ENCODE results near the gene CCDC195. TPM values are rescaled to one million over a fixed set of nuclear protein-coding genes. Genes with fewer than 3 reads are reported as not detected.

Gene CCDC195
- total and polyA plus RNA-seq, 2 of the 4 experiments (the other 2 are of a cell fraction): not detected

- H3K9me3 ChIP-seq (ENCODE audit: control insufficient read depth, insufficient read depth, low read length): no peaks in the 10 kb centered on the region
- H3K14ac ChIP-seq (replicated peaks; ENCODE audit: low read depth, low read length): no peak overlapping the region
- dilution Hi-C loops (cut with HindIII; ENCODE audit: low sequenced_read_pairs, unreplicated experiment) (no loop called here), intact Hi-C loops (cut with micrococcal nuclease) (no loop called here), in situ Hi-C loops (cut with MboI; ENCODE audit: low sequenced_read_pairs) (no loop called here)
- H2AK9ac ChIP-seq (replicated peaks; ENCODE audit: low read depth, low read length, poor library complexity): no peak overlapping the region
- H4K5ac ChIP-seq (ENCODE audit: low read depth, low read length): no peak overlapping the region
- TF ChIP-seq CHD1 (IDR thresholded peaks at IDR 0.05; ENCODE audit: low read depth, low read length) (no peak), MXI1 (IDR thresholded peaks at IDR 0.05; ENCODE audit: borderline replicate concordance, low read depth, low read length) (no peak), RAD21 (IDR thresholded peaks at IDR 0.05; ENCODE audit: low read length) (no peak)
- no CpG with 5 or more reads among the region's 2 CpGs for WGBS, 2 experiments (ENCODE audit: extremely low coverage in 2 of 2, insufficient read length in 1 of 2)
- H2BK120ac ChIP-seq (ENCODE audit: low read depth, low read length): no peak overlapping the region
- H2AK5ac ChIP-seq (ENCODE audit: low read depth, low read length): no peak overlapping the region
- H4K20me1 ChIP-seq (ENCODE audit: insufficient read depth, low read length): no peaks in the 10 kb centered on the region
- H2BK5ac ChIP-seq (ENCODE audit: low read depth, low read length, poor library complexity, severe bottlenecking): no peak overlapping the region
- H4K8ac ChIP-seq (ENCODE audit: low read depth in 2 of 2, low read length in 2 of 2): no peak overlapping the region
- H2AFZ ChIP-seq (replicated peaks; ENCODE audit: low read length, poor library complexity): no peak overlapping the region
- H2BK15ac ChIP-seq (ENCODE audit: low read depth, low read length): no peak overlapping the region
- H3K4me1 ChIP-seq (ENCODE audit: control insufficient read depth, insufficient read depth, low read length): no peaks in the 10 kb centered on the region
- H3K79me1 ChIP-seq (ENCODE audit: low read depth in 1 of 2, low read length in 2 of 2): no peaks in the 10 kb centered on the region
- no peak overlapping the region for H2BK20ac ChIP-seq (ENCODE audit: low read depth, low read length)
- H3K4me2 ChIP-seq (ENCODE audit: low read depth, low read length): no peak overlapping the region
- H3K4ac ChIP-seq (ENCODE audit: low read depth, low read length): no peak overlapping the region
- no TSS peak for BruUV-seq (replicated peaks)
- H3K56ac ChIP-seq (ENCODE audit: extremely low read depth, insufficient read depth, low read length): no peak overlapping the region
- ATAC-seq (ENCODE audit: low read depth) (no peak), DNase-seq (no peak)
- no peak overlapping the region for H4K91ac ChIP-seq (ENCODE audit: insufficient read depth, low read depth, low read length)
- no peaks in the 10 kb centered on the region for H3K36me3 ChIP-seq (ENCODE audit: control insufficient read depth, insufficient read depth, low read length)
- ChIA-PET POLR2A (ENCODE audit: unreplicated experiment) (no interaction called here), CTCF (no interaction called here)
- H3K27ac ChIP-seq (ENCODE audit: insufficient read depth, low read length): no peak overlapping the region
- no peak overlapping the region for H3K18ac ChIP-seq (ENCODE audit: low read depth, low read length)
- H3K9me1 ChIP-seq (ENCODE audit: insufficient read depth, low read length): no peaks in the 10 kb centered on the region
- peaks cover 8% of the 10 kb centered on the region; the same call in 1 of the 2 replicates for H3K27me3 ChIP-seq (ENCODE audit: control insufficient read depth, insufficient read depth, low read length)
- H3K23ac ChIP-seq (ENCODE audit: low read depth, low read length): no peak overlapping the region
- no peak overlapping the region for H3K4me3 ChIP-seq (ENCODE audit: insufficient read depth, low read depth, low read length)
- H3K9ac ChIP-seq (ENCODE audit: low read depth, low read length): no peak overlapping the region
Observed at GRCh38 chr2:224689539-224689938, 26.6 kb downstream of the CCDC195 start.

All from IMR-90 (cell line).